A673 (cell line): ENCODE measurements around the gene HELZ2.

Experiments
- EZH2 ChIP-seq: fragments of 200-600 bp; sonication (generic); IDR thresholded peaks from 2 replicates; pipeline ENCODE4 v1.6.1; 2017; ENCODE audit warnings: borderline replicate concordance, low read depth, mild to moderate bottlenecking, mixed read lengths, antibody characterized with exemption, low read length; ENCODE audit not compliant: poor library complexity, severe bottlenecking
- TF ChIP-seq, protein P1 (sequence below): fragments of 300-800, 200-600 bp; sonication (generic); conservative IDR thresholded peaks from 2 replicates; pipeline ENCODE4 v1.5.1; 2017; ENCODE audit warnings: low read depth, mild to moderate bottlenecking, antibody characterized with exemption, low read length, moderate library complexity, mixed read lengths

DNA sequence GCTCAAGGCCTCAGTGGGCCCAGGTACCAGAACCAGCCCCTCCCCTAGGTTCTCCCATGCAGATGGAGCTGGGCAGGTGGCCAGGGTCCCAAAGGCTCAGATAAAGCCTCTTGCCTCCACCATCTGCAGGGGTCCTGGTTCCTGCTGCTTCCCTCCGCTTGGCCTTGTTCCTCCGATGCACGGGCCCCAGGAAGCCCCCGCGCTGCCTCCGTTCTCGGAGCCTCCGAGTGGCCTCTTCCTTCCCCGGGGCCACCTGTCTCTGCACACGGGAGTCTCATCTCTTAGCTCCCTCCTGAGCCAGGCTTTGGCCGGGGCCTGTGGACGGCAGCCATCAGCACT, 35.0 kb downstream of the HELZ2 start:
- no peak for TF ChIP-seq EZH2
- TF ChIP-seq, protein P1, sequence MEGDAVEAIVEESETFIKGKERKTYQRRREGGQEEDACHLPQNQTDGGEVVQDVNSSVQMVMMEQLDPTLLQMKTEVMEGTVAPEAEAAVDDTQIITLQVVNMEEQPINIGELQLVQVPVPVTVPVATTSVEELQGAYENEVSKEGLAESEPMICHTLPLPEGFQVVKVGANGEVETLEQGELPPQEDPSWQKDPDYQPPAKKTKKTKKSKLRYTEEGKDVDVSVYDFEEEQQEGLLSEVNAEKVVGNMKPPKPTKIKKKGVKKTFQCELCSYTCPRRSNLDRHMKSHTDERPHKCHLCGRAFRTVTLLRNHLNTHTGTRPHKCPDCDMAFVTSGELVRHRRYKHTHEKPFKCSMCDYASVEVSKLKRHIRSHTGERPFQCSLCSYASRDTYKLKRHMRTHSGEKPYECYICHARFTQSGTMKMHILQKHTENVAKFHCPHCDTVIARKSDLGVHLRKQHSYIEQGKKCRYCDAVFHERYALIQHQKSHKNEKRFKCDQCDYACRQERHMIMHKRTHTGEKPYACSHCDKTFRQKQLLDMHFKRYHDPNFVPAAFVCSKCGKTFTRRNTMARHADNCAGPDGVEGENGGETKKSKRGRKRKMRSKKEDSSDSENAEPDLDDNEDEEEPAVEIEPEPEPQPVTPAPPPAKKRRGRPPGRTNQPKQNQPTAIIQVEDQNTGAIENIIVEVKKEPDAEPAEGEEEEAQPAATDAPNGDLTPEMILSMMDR = no peak
